Breast epithelium (tissue), 4 donors: Measurements from ENCODE around the gene SPOUT1. TPM values are rescaled to one million over a fixed set of nuclear protein-coding genes. Genes with fewer than 3 reads are reported as not detected.
"Not testable (repeated sequence)": the region's sequence is repeated elsewhere in the genome, so short reads cannot be mapped to it uniquely, and the experiment has no call there.

ENCODE experiments used
- DNase-seq, 2 donors: peaks; one replicate each; pipeline ENCODE4 v3.0.0-alpha.2; 2019; ENCODE audit warnings: low spot score in 2 of 2
- H3K27ac ChIP-seq, 2 donors: fragments of 200-600 bp; sonication (generic) in 1 of 2; one replicate each; pipeline ENCODE4 v1.5.1; 2016 to 2019; ENCODE audit warnings: mild to moderate bottlenecking in 1 of 2
- H3K27me3 ChIP-seq, 2 donors: fragments of 200-600 bp; sonication (generic) in 1 of 2; one replicate each; pipeline versions ENCODE4 v1.5.1 to v1.6.0; 2017 to 2019; ENCODE audit warnings: control low read depth in 1 of 2, mild to moderate bottlenecking in 1 of 2
- H3K36me3 ChIP-seq: fragments of 200-600 bp; one replicate; pipeline ENCODE4 v1.5.1; 2019
- H3K4me1 ChIP-seq, 2 donors: fragments of 200-600 bp; sonication (generic); one replicate each; pipeline ENCODE4 v1.5.1; 2016 to 2019; ENCODE audit warnings: control low read depth in 1 of 2
- H3K4me3 ChIP-seq, 3 donors: fragments of 200-600 bp; sonication (generic); 1 replicate in 2 of 3; 2 replicates in 1 of 3; pipeline ENCODE4 v1.5.1; 2016 to 2019; ENCODE audit warnings: mild to moderate bottlenecking in 3 of 3, moderate library complexity in 2 of 3
- H3K9me3 ChIP-seq, 2 donors: fragments of 200-600 bp; sonication (generic) in 1 of 2; one replicate each; pipeline ENCODE4 v1.5.1; 2016 to 2019; ENCODE audit warnings: control low read depth in 1 of 2
- POLR2A ChIP-seq: fragments of 450-650 bp; IDR thresholded peaks from one replicate; pipeline ENCODE4 v1.6.1; 2016; ENCODE audit warnings: antibody characterized with exemption, mild to moderate bottlenecking, moderate library complexity
- POLR2AphosphoS5 ChIP-seq, 3 donors: sonication (generic); formaldehyde crosslinking; IDR thresholded peaks; one replicate each; pipeline ENCODE4 v1.6.1; 2017; ENCODE audit warnings: antibody characterized with exemption in 3 of 3
- intact Hi-C: fragments of 100-400 bp; cut with DNase I; formaldehyde crosslinking; loops from one replicate; pipeline ENCODE4 v1.15.1; 2023; ENCODE audit warnings: low total_unique reads
- total RNA-seq, 3 donors: library from RNA; depleted of rRNA; stranded (reverse); fragments of >200 nt; gene quantifications; one replicate each; pipeline ENCODE4 v1.1.0, GENCODE V29; 2016
- TF ChIP-seq, protein P1 (sequence below), 3 donors: fragments of 450-650 bp; IDR thresholded peaks; one replicate each; pipeline ENCODE4 v1.5.1; 2016 to 2017; ENCODE audit warnings: antibody characterized with exemption in 3 of 3, mild to moderate bottlenecking in 3 of 3, moderate library complexity in 3 of 3

SPOUT1 gene, protein sequence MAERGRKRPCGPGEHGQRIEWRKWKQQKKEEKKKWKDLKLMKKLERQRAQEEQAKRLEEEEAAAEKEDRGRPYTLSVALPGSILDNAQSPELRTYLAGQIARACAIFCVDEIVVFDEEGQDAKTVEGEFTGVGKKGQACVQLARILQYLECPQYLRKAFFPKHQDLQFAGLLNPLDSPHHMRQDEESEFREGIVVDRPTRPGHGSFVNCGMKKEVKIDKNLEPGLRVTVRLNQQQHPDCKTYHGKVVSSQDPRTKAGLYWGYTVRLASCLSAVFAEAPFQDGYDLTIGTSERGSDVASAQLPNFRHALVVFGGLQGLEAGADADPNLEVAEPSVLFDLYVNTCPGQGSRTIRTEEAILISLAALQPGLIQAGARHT
- 10 to 100 TPM; 23.0 to 40.0 (median 31.5) TPM for total RNA-seq

DNA sequence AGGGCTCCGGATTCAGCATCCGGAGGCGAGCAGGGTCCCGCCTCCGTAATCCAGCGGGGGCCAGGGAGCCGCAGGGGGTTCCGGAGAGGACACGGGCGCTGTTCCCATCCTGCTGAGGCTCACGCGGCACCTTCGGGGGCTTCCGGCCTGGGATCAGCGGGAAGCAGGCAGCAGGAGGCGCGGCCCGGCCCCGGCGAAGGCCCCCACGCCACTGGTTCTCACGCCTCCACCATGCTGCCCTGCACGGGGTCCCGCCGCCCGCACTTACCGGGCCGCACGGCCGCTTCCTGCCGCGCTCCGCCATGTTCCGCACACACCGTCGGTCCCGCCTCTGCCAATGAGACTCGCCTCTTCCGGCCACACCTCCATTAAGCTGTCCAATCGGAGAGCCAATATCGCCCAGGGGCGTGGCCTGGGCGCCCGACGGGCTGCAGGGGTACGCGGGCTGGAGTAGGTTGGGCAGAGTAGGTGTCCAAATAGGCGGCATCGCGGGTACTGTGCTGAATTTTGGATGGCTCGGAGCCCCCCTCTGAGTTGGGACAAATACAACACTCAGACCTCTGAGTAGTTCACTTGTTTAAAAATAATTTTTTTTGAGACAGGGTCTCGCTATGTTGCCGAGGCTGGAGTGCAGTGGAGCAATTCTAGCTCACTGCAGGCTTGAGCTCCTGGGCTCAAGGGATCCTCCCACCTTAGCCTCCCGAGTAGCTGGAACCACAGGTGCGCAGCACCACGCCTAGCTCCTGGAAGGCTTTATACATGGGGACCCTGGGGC, at the start of gene SPOUT1:
SPOUT1 (minus strand) TSS at position 318 of the 775 bp plus-strand sequence; CDS start at position 304, 14 bp downstream.
- DNase-seq: peak; percentile 91 to 93

DNA sequence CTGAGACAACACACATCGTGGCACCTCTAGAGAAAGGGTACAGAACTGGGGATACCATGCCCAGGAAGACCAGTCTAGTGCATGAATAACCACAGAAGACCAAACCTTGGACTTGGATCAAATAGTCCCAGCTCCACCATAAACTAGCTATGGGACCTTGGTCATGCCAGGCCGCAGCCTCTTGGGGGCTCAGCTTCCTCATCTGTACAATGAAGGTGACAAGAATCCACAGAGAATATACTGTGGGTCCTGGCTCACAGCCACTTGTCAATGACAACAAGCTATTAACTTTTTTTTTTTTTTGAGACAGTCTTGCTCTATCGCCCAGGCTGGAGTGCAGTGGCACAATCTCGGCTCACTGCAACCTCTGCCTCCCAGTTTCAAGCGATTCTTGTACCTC, 48.3 kb upstream of the SPOUT1 start:
- TF ChIP-seq, protein P1, sequence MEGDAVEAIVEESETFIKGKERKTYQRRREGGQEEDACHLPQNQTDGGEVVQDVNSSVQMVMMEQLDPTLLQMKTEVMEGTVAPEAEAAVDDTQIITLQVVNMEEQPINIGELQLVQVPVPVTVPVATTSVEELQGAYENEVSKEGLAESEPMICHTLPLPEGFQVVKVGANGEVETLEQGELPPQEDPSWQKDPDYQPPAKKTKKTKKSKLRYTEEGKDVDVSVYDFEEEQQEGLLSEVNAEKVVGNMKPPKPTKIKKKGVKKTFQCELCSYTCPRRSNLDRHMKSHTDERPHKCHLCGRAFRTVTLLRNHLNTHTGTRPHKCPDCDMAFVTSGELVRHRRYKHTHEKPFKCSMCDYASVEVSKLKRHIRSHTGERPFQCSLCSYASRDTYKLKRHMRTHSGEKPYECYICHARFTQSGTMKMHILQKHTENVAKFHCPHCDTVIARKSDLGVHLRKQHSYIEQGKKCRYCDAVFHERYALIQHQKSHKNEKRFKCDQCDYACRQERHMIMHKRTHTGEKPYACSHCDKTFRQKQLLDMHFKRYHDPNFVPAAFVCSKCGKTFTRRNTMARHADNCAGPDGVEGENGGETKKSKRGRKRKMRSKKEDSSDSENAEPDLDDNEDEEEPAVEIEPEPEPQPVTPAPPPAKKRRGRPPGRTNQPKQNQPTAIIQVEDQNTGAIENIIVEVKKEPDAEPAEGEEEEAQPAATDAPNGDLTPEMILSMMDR (IDR thresholded peaks at IDR 0.05): no peak
- no peak for TF ChIP-seq POLR2A
- TF ChIP-seq POLR2AphosphoS5 (IDR thresholded peaks at IDR 0.05): no peak
- Histone ChIP-seq H3K4me3 (no peak overlapping the region), H3K27ac (peak overlapping the region; percentile 21 to 62), H3K27me3 (no peaks in the 10 kb centered on the region), H3K36me3 (no peaks in the 10 kb centered on the region), H3K9me3 (no peaks in the 10 kb centered on the region), H3K4me1 (peaks cover 0 to 7% of the 10 kb centered on the region in 2 donors)
- intact Hi-C loops: no loop called here
- no peak for DNase-seq

More for the DNA sequence above, at the start of gene SPOUT1:
- peak within 1 kb of the TSS; percentile 62 to 83 for H3K27ac ChIP-seq
- H3K9me3 ChIP-seq: no peaks in the 10 kb centered on the region
- peak within 1 kb of the TSS; percentile 69 to 88 (median 73) for H3K4me3 ChIP-seq
- TF ChIP-seq POLR2AphosphoS5 (IDR thresholded peaks at IDR 0.05): peak; percentile 46 to 84 (median 72)
- no peak for TF ChIP-seq POLR2A
- intact Hi-C loops: no loop called here
- H3K27me3 ChIP-seq: no peaks in the 10 kb centered on the region
- H3K36me3 ChIP-seq: no peaks in the 10 kb centered on the region
- peaks cover 3 to 8% of the 10 kb centered on the region in 2 donors for H3K4me1 ChIP-seq

DNA sequence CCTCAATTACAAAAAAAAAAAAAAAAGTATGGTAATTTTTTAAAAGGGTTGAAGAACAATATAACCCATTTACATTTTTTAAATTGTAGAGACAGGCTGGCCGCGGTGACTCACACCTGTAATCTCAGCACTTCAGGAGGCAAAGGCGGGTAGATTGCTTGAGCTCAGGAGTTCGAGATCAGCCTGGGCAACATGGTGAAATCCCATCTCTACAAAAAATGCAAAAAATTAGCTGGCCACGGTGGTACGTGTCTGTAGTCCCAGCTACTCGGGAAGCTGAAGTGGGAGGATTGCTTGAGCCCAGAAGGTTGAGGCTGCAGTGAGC, 41.3 kb upstream of the SPOUT1 start:
- H3K36me3 ChIP-seq, H3K4me3 ChIP-seq, H3K4me1 ChIP-seq, H3K9me3 ChIP-seq, H3K27ac ChIP-seq, H3K27me3 ChIP-seq, DNase-seq, intact Hi-C loops: not testable (repeated sequence)

DNA sequence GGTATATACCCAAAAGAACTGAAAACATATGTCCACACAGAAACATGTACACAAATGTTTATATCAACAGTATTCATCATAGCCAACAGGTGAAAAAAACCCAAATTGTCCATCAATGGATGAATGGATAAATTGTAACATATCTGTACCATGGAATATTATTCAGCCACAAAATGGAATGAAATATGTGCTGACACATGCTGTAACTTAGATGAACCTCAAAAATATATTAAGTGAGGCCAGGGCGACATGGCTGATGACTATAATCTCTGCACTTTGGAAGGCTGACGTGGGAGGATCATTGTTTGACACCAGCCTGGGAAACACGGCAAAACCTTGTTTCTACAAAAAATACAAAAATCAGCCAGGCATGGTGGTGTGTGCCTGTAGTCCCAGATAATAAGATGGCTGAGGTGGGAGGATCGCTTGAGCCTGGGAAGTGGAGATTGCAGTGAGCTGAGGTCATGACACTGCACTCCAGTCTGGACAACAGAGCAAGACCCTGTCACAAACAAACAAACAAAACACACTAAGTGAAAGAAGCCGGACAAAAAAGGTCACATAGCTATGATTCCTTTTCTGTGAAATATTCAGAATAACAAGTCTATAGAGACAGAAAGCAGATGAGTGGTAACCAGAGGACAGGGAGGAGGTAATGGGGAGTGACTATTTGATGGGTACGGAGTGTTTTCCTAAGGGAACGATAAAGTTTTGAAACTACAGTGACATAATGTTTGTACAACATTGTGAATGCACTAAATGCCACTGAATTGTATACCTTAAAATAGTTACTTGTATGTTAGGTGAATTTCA, 40.7 kb upstream of the SPOUT1 start:
- TF ChIP-seq POLR2AphosphoS5 (IDR thresholded peaks at IDR 0.05) (no peak), POLR2A (no peak)
- TF ChIP-seq, protein P1 (IDR thresholded peaks at IDR 0.05): no peak
- intact Hi-C loops: no loop called here
- Histone ChIP-seq H3K36me3 (no peaks in the 10 kb centered on the region), H3K27me3 (no peaks in the 10 kb centered on the region), H3K9me3 (no peaks in the 10 kb centered on the region), H3K4me1 (no peaks in the 10 kb centered on the region), H3K4me3 (no peak overlapping the region), H3K27ac (no peak overlapping the region)
- no peak for DNase-seq

DNA sequence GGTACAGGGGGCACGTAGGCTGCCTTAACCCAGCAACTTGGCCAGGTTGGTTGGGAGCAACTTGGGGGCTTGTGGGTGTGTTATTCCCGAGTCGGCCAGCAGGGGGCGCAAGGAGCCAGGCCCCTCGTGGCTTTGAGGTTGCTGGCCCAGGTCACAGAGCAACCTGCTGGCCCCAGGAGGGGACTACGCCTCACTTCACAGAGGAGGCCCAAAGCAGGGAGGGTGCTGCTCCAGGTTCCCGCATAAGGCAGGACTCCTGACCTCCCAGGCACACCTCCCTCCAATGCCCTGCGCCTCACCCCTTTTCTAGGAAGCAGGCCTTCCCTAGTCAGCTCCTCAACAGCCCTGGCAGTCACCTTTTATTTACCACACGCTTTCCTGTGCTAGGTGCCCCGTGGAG, 34.1 kb upstream of the SPOUT1 start:
- intact Hi-C loops: no loop called here
- Histone ChIP-seq H3K27me3 (no peaks in the 10 kb centered on the region), H3K4me1 (no peaks in the 10 kb centered on the region), H3K36me3 (no peaks in the 10 kb centered on the region), H3K4me3 (no peak overlapping the region), H3K27ac (peak overlapping the region; percentile 21 to 81), H3K9me3 (no peaks in the 10 kb centered on the region)
- DNase-seq: peak in 1 of 2 donors; percentile 77
- no peak for TF ChIP-seq POLR2A
- TF ChIP-seq, protein P1 (IDR thresholded peaks at IDR 0.05): peak; percentile 89 to 93 (median 92)
- no peak for TF ChIP-seq POLR2AphosphoS5 (IDR thresholded peaks at IDR 0.05)
